Spleen (tissue), 7 donors: ENCODE data around the gene PTPRN2.

ENCODE experiments used
- POLR2A ChIP-seq, 3 donors: fragments of 450-650 bp; IDR thresholded peaks; one replicate each; pipeline ENCODE4 v1.5.1; 2017; ENCODE audit warnings: antibody characterized with exemption in 3 of 3, mild to moderate bottlenecking in 1 of 3
- POLR2AphosphoS5 ChIP-seq, 3 donors: sonication (generic); formaldehyde crosslinking; IDR thresholded peaks; one replicate each; pipeline ENCODE4 v1.5.1; 2017; ENCODE audit warnings: antibody characterized with exemption in 3 of 3
- TF ChIP-seq, protein P1 (sequence below), 11 experiments: fragments of 200-600 bp in 7 of 11; fragments of 450-650 bp in 4 of 11; sonication (generic) in 4 of 11; IDR thresholded peaks in 8 of 11; conservative IDR thresholded peaks in 3 of 11; 1 replicate in 7 of 11; 2 replicates in 4 of 11; pipeline versions ENCODE4 v1.4.0 to v1.8.0; 2016 to 2021; ENCODE audit warnings: antibody characterized with exemption in 11 of 11, inconsistent platforms in 4 of 11, mild to moderate bottlenecking in 1 of 11
- donor health status: DM: no; HTN: no; CAD: no; lungs with moderate emphysema.
- donor health status: DM: no; HTN: no; CAD: no.
- donor health status: DM: no; HTN: no; CAD: no.

DNA sequence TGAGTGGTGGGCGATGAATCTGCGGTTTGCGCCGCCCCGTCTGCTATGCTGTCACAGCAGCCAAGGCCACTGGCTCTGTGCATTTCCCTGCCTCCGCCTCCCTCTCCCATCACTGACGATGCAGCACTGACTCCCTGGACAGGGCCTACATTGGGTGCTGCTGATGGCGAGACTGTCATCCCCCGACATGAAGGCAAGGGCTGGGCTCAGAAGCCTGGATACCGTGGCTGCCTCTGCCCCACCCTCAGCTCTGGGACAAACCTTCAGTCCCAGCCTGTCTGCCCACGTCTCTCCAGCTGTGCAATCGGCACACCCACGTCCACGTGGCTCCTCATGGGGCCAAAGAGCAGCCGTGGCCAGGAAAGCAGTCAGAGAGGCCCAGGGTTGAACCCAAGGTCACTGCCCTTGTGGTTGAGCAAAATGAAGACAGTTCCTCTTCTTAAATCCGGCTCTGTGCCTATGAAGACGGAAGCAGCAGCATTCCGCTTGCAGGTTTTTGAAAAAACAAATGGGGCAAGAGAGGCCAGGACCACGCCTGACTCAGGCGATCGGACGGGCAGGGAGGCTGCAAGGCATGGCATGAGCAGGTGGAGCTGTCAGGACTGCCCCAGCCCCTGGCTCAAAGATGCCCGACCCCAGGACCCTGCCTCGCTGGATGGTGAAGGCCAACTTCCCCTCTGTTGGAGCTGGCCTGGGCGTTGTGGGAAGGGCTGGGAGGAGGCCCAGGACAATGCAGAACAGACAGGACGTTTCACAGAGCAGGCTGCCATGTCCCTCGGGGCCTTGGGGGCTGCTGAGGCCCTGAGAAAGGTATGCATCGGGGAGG is 733.3 kb downstream of the PTPRN2 start:
- peak; percentile 73 to 84 (median 79) for TF ChIP-seq POLR2AphosphoS5 (IDR thresholded peaks at IDR 0.05)
- TF ChIP-seq POLR2A (IDR thresholded peaks at IDR 0.05), result no peak
- TF ChIP-seq, protein P1, sequence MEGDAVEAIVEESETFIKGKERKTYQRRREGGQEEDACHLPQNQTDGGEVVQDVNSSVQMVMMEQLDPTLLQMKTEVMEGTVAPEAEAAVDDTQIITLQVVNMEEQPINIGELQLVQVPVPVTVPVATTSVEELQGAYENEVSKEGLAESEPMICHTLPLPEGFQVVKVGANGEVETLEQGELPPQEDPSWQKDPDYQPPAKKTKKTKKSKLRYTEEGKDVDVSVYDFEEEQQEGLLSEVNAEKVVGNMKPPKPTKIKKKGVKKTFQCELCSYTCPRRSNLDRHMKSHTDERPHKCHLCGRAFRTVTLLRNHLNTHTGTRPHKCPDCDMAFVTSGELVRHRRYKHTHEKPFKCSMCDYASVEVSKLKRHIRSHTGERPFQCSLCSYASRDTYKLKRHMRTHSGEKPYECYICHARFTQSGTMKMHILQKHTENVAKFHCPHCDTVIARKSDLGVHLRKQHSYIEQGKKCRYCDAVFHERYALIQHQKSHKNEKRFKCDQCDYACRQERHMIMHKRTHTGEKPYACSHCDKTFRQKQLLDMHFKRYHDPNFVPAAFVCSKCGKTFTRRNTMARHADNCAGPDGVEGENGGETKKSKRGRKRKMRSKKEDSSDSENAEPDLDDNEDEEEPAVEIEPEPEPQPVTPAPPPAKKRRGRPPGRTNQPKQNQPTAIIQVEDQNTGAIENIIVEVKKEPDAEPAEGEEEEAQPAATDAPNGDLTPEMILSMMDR (IDR thresholded peaks at IDR 0.05 in 8 of 11, conservative IDR thresholded peaks at IDR 0.05 in 3 of 11), result no peak
